HG02973 (cell line): ENCODE measurements around the gene NELFB.

ENCODE experiments used
- ATAC-seq: cut with Tn5 transposase; IDR thresholded peaks from one replicate; pipeline ENCODE4 v1.9.1; 2021; ENCODE audit warnings: moderate library complexity; ENCODE audit not compliant: unreplicated experiment

NELFB gene

DNA sequence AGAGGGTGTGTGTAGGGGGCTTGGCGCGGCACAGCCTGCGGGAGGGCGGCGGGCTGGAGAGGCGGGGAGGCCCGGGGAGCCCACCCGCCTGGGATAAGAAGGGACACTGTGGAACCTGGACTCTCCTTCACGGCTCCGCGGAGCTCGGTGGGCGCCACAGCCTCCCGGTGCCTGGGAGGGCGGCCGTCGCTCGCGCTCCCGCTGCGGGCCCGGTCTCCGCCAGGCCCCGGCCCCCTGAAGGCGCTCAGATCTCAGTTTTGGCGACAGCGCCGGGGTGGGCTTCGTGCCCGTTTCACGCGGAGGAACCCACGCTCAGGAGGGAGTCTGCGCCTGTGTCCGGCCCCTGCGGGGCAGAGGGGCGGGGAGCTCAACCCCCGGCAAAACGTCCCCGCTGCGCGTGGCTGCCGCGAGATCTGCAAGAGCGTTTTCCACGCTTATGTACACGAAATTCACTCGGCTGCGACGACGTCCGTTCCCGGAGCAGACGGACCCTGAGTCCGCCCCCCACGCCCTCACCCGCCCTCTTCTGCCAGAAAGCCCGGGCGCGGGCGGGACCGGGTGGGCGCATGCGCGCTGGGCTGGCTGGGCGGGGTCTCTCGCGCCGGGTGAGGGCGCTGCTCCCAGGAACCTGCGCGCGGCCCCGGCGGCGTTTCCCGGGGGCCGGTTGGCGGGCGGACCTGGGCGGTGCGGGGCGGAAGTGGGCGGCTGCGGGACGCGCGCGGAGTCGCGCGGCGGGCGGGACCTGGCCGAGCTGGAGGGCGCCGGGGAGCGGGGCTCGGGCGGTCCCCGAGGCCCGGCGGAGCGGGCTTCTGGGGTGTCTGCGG is at the start of gene NELFB:
Gene NELFB, plus strand, starts transcription at position 704 of the 824 bp plus-strand sequence.
- ATAC-seq: peak; percentile 68

DNA sequence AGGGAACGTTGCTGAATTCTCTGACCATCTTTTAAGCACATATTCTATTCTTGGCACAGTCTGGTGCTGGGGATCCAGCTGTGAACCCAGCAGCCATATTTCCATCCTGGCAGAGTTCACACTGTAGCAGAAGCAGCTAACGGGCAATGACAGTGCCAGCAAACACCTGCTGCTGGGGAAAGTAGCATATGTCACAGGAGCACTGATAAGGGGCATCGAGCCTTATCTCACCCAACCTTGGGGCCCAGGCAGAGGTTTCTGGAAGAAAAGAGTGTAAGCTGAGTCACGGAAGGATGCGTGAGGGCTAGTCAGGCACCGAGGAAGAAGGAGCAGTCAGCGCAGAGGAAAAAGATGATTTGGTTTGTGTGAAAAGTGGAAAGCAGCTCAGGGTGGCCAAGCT is 48.5 kb upstream of the NELFB start:
- no peak for ATAC-seq

DNA sequence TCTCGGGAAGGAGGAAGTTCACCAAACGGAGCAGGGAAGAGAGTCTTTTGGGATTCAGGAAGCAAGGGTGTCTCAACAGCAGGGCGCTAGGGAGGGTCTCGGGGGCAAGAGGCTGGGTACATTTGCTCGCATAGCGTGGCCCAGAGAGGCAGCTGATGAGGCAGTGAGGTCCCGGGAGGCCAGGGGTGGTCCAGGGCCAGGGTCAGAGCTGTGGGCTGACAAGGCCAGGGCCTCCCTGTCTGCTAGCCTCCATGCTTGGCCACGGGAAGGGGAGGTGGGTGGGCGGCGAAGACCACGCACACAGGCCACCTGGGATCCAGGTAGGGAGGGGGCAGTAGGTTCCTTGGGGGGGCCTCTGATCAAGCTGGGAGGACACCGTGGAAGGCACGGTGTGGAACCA is 43.6 kb upstream of the NELFB start:
- no peak for ATAC-seq

DNA sequence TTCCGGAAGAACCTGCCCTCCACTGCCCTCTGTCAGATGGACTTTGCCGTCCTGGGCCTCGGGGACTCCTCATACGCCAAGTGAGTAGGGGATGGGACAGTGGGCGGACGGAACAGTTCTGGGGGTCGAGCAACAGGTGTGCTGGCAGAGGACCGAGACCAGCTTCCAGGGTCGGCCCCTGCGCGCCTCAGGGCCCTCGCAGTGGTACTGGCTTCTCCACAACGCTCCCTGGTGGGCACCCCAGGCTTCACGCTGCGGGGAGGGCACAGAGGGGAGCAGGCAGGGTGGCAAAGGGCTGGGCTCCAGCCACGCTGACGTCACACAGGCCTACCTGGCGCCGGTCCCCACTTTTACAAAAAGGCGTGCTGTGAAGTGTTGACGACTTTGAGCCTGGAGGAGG is 42.6 kb upstream of the NELFB start:
- ATAC-seq: no peak

DNA sequence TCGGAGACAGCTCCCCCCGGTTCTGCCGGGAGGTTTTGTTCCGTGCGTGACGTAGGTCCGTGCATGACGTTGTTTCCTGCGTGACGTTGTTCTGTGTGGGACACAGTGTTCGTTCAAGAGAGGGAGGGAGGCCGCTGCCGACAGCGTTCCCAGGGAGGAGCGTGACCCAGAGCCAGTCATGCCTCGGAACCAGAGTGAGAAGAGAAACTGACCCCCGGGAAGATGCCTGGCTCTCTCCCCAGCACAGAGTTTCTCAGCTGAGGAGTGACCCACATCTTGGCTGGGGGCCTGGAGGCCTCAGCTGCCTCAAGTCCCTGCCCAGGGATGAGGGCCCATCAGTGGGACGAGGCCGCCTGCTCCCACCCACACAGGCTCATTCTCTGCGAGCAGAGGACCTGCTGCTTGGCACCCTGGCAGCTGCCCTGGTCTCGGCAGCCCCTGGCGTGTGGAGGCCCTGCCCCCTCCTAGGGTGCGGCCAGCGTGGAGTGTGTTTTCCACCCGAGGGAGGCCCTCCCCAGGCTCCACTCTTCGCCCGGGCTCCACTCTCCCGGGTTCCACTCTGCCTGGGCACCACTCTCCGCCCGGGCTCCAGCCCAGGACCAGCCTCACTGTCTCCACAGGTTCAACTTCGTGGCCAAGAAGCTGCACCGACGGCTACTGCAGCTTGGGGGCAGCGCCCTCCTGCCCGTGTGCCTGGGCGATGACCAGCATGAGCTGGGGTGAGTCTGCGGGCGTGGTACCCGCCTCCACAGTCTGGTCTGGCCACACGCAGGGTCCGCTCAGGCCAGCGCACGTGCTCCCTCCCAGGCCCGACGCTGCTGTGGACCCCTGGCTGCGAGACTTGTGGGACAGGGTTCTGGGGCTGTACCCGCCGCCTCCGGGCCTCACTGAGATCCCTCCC is 41.7 kb upstream of the NELFB start:
- ATAC-seq: no peak

DNA sequence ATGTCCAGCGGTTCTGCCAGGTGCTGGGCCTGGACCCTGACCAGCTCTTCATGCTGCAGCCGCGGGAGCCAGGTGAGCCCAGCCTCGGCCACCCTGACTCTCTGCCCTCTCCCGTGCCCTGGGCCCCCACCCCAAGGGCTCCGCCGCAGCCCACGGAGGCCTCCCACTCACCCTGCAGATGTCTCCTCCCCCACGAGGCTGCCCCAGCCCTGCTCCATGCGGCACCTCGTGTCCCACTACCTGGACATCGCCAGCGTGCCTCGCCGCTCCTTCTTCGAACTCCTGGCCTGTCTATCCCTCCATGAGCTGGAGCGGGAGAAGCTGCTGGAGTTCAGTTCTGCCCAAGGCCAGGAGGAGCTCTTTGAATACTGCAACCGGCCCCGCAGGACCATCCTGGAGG is 40.5 kb upstream of the NELFB start:
- no peak for ATAC-seq

DNA sequence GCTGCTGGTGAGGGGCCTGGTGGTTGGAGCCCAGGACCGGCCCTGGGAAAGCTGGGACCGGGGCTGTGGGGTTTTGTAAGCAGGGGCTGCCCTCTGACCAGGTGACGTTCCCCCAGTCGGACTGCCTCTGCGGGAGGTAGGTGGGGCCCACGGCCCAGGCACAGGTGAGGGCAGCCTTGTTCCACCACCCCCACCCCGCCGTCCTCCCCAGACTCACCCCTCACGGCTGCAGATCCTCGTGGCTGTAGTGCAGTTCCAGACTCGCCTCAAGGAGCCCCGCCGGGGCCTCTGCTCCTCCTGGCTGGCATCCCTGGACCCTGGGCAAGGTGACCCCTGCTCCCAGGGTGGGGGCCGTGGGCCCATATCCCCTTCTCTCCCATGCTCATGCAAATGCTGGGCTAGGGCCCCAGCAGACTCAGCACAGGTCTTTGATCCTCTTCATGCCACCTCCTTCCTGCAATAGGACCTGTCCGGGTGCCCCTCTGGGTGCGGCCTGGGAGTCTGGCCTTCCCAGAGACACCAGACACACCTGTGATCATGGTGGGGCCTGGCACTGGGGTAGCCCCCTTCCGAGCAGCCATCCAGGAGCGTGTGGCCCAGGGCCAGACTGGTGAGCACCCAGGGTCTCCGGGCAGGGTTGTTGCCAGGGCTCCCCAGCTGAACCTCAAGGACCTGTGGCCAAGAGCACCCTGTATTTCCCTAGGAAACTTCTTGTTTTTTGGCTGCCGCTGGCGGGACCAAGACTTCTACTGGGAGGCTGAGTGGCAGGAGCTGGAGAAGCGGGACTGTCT is 39.7 kb upstream of the NELFB start:
- ATAC-seq: no peak

DNA sequence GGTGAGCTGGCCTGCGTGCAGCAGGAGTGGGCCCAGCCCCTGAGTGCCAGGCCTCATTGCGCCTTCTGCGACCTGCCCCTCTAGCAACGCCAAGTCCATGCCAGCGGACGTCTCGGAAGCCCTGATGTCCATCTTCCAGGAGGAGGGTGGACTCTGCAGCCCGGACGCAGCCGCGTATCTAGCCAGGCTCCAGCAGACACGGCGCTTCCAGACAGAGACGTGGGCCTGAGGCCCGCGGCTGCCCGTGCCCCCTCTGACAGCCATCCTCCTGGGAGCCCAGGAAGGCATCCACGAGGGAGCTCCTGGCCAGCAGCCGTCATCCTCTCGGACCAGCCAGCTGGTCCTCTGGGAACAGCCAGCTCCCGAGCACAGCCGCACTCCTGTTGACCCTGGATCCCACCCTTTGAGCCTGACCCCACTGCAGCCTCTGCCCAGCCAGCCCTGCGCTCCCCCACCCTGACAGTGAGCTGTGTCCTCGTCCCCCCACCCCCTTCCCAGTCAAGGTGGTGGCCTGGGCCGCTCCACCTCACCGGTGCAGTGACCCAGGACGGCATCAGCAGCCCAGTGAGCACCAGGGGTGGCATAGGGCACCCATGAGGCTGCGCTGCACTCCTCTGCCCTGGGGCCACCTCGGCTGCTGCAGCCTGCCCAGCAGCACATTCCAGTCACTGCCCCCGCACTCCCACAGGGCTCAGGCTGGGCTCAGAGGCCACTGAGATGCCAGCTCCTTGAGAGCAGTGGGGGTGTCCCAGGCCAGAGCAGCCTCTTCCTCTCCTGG is 38.8 kb upstream of the NELFB start:
- no peak for ATAC-seq

DNA sequence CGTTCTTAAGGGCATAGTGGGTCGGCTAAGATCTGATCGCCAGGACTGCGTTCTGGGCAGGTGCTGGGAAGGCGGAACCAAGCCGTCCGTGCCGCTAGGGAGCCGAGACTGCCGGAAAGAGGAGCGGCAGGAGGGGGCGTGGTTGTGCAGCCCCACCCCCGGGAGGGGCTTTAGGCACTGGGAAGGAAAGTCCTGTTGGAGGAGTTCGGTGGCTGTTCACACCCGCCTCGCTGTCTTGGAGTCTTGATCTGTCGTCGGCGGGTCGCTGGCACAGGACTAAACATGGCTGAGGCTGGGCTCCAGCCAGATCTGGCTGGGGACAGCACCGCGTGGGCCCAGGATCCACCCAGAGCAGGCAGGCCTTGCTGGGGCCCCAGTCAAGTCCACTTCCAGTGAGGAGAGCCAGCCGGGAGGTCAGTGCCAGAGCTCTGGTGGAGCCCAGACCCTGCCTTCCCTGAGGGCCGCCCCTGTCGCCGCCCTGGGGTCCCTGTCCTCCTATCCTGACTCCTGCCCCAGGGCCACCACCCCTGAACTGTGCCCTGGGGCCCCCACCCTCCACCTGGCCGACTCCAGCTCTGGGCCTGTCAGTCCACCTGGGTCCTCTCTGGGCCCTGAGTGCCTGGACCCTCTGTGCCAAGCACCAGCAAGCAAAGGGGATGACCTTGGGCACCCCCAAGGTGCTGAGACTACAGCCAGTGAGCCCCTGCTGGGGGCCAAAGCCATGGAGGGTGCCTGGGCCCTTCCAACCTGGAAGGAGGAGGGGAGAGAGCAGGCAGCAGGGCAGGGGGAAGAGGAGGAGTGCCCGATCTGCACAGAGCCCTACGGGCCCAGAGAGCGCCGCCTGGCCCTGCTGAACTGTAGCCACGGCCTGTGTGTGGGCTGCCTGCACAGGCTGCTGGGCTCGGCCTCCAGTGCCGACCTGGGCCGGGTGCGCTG is 37.6 kb upstream of the NELFB start:
- no peak for ATAC-seq

DNA sequence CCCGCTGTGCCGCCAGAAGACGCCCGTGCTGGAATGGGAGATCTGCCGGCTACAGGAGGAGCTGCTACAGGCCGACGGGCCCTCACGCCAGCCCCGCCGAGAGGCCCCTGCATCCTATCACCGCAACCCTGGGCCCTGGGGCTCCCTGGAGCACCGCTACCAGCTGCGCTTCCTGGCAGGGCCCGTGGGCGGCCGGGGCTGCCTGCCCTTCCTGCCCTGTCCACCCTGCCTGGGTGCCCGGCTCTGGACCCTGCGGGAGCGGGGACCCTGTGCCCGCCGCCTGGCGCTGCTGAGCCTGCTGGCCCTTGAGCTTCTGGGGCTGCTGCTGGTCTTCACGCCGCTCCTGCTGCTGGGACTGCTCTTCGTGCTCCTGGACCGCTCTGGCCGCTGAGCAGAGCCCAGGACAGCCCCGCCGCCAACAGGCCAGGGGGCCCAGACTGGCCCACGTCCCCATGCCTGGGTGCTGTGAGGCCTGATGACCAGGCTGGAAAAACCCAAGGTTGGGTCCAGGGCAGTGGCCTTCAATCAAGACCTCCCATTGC is 36.8 kb upstream of the NELFB start:
- ATAC-seq: no peak

DNA sequence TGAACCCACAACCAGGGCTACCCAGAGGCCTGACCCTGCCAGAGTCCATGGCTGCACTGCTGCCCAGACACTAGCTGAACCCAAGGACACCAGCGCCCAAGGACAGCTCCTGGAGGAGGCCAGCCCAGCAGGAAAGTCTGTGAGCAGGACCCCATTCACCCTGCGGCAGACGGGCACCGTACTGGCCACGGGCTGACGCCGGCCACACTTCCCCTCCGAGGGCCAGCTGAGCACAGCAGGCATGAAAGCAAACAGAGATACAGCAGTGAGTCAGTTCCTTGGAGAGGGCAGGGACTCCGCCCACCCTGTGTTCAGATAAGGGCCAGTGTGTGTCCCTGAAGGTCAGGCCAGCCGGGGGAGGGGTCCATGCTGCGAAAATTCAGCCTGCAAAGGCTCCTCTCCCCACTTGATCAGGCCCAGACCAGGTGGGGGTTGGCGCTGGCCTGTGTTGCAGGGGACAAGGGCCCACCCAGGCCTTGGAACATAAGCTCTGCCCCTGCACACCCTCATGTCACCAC is 36.3 kb upstream of the NELFB start:
- ATAC-seq: no peak

DNA sequence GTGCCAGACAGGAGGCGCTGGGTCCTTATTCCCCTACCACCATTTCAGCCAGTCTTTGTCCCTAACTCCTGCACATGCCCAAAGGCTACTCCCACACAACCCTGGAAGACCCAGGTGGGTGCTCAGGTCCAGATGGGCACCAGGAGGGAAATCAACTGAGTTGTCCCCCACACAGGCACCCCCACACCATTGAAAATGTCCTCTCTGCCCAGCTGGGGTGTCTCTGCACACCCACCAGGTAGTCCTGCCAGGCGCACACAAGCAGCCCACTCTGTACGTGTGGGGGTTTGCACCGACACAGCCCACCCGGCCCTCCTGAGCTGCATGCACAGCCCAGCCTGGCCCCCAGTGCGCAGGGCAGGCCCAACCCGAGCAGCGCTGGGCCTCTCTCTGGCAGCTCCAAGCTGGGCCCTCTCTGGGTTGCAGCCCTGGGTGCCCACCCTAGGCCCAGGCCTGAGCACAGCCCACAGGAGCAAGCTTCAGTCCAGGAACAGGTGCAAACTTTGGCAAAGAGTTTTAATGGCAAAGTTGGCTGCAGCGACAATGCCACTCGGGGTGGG is 35.3 kb upstream of the NELFB start:
- no peak for ATAC-seq

DNA sequence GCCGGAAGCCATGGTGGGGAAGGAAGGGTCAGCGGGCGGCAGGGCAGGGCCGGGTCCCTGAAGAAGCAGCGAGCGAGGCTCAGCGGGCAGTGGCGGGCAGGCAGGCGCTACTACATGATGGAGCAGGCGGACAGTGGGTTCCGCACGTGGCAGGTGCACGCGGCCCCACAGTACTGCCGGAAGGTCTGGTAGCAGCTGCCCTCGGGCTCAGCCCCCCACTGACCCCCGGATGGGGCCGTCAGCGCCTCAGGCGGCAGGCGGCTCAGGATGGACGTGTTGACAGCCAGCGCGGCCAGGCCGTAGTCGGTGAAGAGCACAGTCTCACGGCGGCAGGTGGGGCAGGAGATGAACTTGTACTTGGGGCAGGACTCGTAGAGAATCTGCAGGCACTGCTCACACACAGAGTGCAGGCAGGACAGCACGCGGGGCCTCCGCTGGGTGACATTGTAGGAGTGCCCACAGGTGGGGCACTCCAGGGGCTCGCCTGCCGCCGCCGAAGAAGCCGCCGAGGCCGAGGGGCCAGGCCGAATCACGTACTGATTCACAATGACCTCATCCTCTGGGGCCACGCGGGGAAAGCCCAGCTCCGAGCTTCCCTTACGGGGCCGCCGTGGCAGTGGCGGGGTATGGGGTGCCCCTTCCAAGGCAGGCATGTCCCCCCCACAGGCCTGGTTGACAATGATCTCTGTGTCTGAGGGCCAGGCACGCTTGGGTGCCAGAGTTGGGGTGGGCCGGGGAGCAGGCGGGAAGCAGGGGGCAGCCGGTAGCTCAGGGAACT is 34.6 kb upstream of the NELFB start:
- no peak for ATAC-seq

DNA sequence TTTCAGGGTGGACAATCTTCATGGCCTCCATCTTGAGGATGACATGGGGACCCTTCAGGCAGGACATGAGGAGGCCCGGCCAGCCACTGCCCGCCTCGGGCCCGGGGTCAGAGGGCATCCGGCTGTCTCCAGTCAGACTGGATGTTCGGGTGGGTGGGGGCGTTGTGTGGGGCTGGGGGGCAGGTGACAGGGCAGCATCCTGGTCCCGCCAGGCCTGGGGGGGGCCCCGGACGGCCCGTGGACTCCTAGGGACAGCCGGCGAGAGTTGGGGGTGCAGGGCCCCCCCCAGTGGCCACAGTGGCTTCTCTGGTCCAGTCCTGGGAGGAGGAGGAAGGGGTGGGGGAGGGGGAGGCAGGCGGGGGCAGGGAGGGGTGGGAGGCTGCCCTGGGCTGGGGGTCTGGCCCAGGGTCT is 34.0 kb upstream of the NELFB start:
- no peak for ATAC-seq

DNA sequence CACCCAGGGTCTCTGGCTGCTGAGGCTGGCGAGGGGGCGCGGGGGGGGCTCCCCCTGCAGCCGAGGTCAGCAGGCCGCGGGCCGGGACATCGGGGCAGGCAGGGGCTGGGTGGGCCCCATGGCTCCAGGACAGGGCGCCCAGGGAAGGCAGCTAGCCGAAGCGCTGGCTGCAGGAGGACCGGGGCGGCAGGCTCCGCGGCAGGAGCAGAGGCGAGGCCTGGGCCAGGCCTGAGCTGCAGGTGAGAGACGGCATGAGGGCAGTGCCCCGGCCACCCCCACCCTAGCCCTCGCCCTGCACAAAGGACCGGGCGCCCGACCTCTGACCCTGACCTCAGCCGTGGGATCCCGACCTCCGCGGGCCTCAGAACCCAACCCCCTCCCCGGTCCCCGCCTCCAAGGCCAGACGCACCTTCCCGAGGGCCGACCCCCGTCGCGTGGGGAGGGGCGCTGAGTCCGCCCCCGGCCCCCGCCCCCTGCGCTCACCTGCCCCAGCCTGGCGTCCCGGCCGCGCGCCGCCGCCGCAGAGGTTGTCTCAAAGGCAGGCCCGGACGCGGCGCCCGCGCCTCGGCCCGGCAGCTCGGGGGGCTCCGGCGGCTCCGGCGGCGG is 33.5 kb upstream of the NELFB start:
- no peak for ATAC-seq

DNA sequence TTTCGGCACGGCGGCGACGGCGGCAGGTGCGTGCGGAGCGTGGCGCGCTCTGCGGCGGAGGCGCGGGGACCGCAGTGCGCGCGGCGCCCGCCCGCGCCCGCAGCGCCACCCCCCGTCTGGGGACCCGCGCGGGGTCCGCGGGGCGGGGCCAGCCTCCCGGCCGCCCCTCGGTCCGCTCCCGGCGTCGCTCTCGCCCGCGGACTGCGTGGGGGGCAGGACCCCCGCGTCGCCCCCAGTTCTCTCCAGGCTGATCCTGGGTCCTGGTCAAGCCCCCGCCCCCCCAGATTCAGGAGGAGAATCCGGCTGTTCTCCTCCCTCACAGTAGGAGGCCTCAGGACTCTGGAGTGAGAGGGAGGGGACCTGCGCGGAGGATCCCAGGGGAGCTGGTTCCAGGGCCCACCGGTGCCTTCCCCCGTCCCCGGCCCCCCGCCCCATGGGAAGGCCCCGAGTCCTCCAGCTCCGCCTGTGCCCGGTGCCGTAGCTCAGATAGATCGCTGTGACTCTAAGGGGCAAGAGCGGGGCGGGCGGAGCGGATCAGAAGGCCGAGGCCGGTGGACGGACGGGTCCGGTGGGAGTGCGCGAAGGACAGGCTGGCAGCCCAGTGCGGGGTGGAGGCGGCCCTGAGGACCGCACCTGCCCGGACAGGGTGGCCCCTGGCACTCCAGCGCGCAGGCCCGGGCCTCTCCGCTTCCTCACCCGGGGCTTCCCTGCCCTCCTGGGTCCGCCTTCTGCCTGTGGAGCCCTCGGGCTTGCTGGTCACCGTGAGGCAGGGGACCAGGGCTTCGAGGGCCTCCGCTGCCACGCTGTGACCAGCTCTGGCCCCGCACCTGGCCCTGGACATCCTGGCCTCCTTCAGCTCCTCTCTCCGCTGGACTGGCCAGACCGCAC is 32.7 kb upstream of the NELFB start, which contains the start of gene RNF208:
Gene RNF208, minus strand, starts transcription at position 51 of the 888 bp plus-strand sequence. CDS start 1,028 bp downstream, outside the sequence.
- ATAC-seq: no peak
